ENCODE measurements around the gene REPS1.

- TF ChIP-seq CTCF (IDR thresholded peaks at IDR 0.05) (no peak), REST (IDR thresholded peaks at IDR 0.05; ENCODE audit: insufficient read depth in 1 of 2, low read depth in 2 of 2, low read length in 1 of 2) (no peak)
Measured at GRCh38 chr6:138996524-138996923, 8.5 kb upstream of the REPS1 start.

Data from Panc1 (cell line).